ENCODE results near the gene L1CAM.

Gene L1CAM

DNA sequence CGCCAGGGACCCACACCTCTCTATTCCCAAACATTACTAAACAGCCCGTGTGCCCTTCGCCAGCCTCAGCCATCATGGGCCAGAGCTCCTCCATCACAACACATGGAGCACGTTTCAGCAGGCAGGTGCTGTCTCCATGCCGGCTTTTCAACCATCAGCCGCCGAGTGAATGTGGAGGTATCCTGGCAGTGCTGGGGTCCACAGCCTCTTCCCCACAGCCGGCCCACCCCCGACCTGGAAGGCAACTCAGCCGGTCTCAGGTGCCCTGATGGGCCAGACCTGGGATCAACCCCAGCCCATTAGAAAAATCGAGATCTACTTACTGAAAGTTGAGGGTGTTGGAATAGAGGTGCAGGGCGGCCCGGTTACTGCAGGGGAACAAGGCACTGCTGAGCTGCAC is 45.8 kb upstream of the L1CAM start:
- TF ChIP-seq YY1 (IDR thresholded peaks at IDR 0.05; ENCODE audit: insufficient read depth, insufficient read length): no peak
- no peak for TF ChIP-seq ZNF274 (IDR thresholded peaks at IDR 0.05; ENCODE audit: low read depth, low read length)
- no peak for TF ChIP-seq SUZ12 (IDR thresholded peaks at IDR 0.05; ENCODE audit: extremely low read depth, insufficient read depth, insufficient read length)
- Histone ChIP-seq H3K4me3 (ENCODE audit: insufficient read length, low read depth) (no peak overlapping the region), H3K4me1 (ENCODE audit: insufficient read depth, insufficient read length) (no peaks in the 10 kb centered on the region), H3K9ac (ENCODE audit: insufficient read length, low read depth) (no peak overlapping the region), H3K9me3 (ENCODE audit: insufficient read depth, low read length) (no peaks in the 10 kb centered on the region), H3K27me3 (ENCODE audit: insufficient read depth, insufficient read length) (no peaks in the 10 kb centered on the region), H3K36me3 (ENCODE audit: insufficient read depth, insufficient read length, low read length) (peaks cover 35% of the 10 kb centered on the region)
- DNase-seq (ENCODE audit: low read depth, low spot score): no peak

- Histone ChIP-seq H3K4me1 (ENCODE audit: insufficient read depth, insufficient read length) (no peaks in the 10 kb centered on the region), H3K4me3 (ENCODE audit: insufficient read length, low read depth) (no peak overlapping the region), H3K9ac (ENCODE audit: insufficient read length, low read depth) (no peak overlapping the region), H3K9me3 (ENCODE audit: insufficient read depth, low read length) (no peaks in the 10 kb centered on the region), H3K36me3 (ENCODE audit: insufficient read depth, insufficient read length, low read length) (peaks cover 35% of the 10 kb centered on the region), H3K27me3 (ENCODE audit: insufficient read depth, insufficient read length) (no peaks in the 10 kb centered on the region)
- no peak for DNase-seq (ENCODE audit: low read depth, low spot score)
- no peak for TF ChIP-seq YY1 (IDR thresholded peaks at IDR 0.05; ENCODE audit: insufficient read depth, insufficient read length)
- no peak for TF ChIP-seq SUZ12 (IDR thresholded peaks at IDR 0.05; ENCODE audit: extremely low read depth, insufficient read depth, insufficient read length)
- TF ChIP-seq ZNF274 (IDR thresholded peaks at IDR 0.05; ENCODE audit: low read depth, low read length): no peak
These were observed 45.2 kb upstream of the L1CAM start for GRCh38 chrX:153931151-153931550.

- Histone ChIP-seq H3K27me3 (ENCODE audit: insufficient read depth, insufficient read length) (no peaks in the 10 kb centered on the region), H3K4me1 (ENCODE audit: insufficient read depth, insufficient read length) (no peaks in the 10 kb centered on the region), H3K4me3 (ENCODE audit: insufficient read length, low read depth) (no peak overlapping the region), H3K9ac (ENCODE audit: insufficient read length, low read depth) (no peak overlapping the region), H3K36me3 (ENCODE audit: insufficient read depth, insufficient read length, low read length) (peaks cover 35% of the 10 kb centered on the region), H3K9me3 (ENCODE audit: insufficient read depth, low read length) (no peaks in the 10 kb centered on the region)
- no peak for DNase-seq (ENCODE audit: low read depth, low spot score)
- TF ChIP-seq ZNF274 (IDR thresholded peaks at IDR 0.05; ENCODE audit: low read depth, low read length): no peak
- TF ChIP-seq YY1 (IDR thresholded peaks at IDR 0.05; ENCODE audit: insufficient read depth, insufficient read length): no peak
- TF ChIP-seq SUZ12 (IDR thresholded peaks at IDR 0.05; ENCODE audit: extremely low read depth, insufficient read depth, insufficient read length): no peak
These were observed 44.3 kb upstream of the L1CAM start for GRCh38 chrX:153930011-153930910.

GRCh38 chrX:153929576-153929975 is 43.6 kb upstream of the L1CAM start:
- no peak overlapping the region for H3K9ac ChIP-seq (ENCODE audit: insufficient read length, low read depth)
- H3K36me3 ChIP-seq (ENCODE audit: insufficient read depth, insufficient read length, low read length): peaks cover 35% of the 10 kb centered on the region
- no peak for DNase-seq (ENCODE audit: low read depth, low spot score)
- no peaks in the 10 kb centered on the region for H3K9me3 ChIP-seq (ENCODE audit: insufficient read depth, low read length)
- H3K4me1 ChIP-seq (ENCODE audit: insufficient read depth, insufficient read length): no peaks in the 10 kb centered on the region
- TF ChIP-seq SUZ12 (IDR thresholded peaks at IDR 0.05; ENCODE audit: extremely low read depth, insufficient read depth, insufficient read length) (no peak), YY1 (IDR thresholded peaks at IDR 0.05; ENCODE audit: insufficient read depth, insufficient read length) (no peak), ZNF274 (IDR thresholded peaks at IDR 0.05; ENCODE audit: low read depth, low read length) (no peak)
- no peak overlapping the region for H3K4me3 ChIP-seq (ENCODE audit: insufficient read length, low read depth)
- H3K27me3 ChIP-seq (ENCODE audit: insufficient read depth, insufficient read length): no peaks in the 10 kb centered on the region

DNA sequence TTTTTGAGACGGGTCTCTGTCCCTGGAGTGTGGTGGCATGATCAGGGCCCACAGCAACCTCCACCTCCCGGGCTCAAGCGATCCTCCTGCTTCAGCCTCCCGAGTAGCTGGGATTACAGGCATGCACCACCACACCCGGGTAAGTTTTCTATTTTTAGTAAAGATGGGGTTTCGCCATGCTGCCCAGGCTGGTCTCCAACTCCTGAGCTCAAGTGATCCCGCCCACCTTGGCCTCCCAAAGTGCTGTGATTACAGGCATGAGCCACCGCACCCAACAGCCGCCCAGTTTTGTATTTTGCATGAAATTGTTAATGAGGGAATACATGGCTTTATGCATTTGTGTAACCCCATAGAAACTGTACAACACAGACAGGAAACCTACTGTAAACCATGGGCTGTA is 42.9 kb upstream of the L1CAM start:
- TF ChIP-seq YY1 (IDR thresholded peaks at IDR 0.05; ENCODE audit: insufficient read depth, insufficient read length) (no peak), SUZ12 (IDR thresholded peaks at IDR 0.05; ENCODE audit: extremely low read depth, insufficient read depth, insufficient read length) (no peak), ZNF274 (IDR thresholded peaks at IDR 0.05; ENCODE audit: low read depth, low read length) (no peak)
- no peak overlapping the region for H3K9ac ChIP-seq (ENCODE audit: insufficient read length, low read depth)
- no peaks in the 10 kb centered on the region for H3K27me3 ChIP-seq (ENCODE audit: insufficient read depth, insufficient read length)
- no peaks in the 10 kb centered on the region for H3K4me1 ChIP-seq (ENCODE audit: insufficient read depth, insufficient read length)
- no peaks in the 10 kb centered on the region for H3K9me3 ChIP-seq (ENCODE audit: insufficient read depth, low read length)
- H3K4me3 ChIP-seq (ENCODE audit: insufficient read length, low read depth): no peak overlapping the region
- no peak for DNase-seq (ENCODE audit: low read depth, low spot score)
- H3K36me3 ChIP-seq (ENCODE audit: insufficient read depth, insufficient read length, low read length): peaks cover 35% of the 10 kb centered on the region

- peak; percentile 87 for DNase-seq (ENCODE audit: low read depth, low spot score)
- TF ChIP-seq YY1 (IDR thresholded peaks at IDR 0.05; ENCODE audit: insufficient read depth, insufficient read length) (no peak), ZNF274 (IDR thresholded peaks at IDR 0.05; ENCODE audit: low read depth, low read length) (no peak), SUZ12 (IDR thresholded peaks at IDR 0.05; ENCODE audit: extremely low read depth, insufficient read depth, insufficient read length) (no peak)
- Histone ChIP-seq H3K4me3 (ENCODE audit: insufficient read length, low read depth) (peak overlapping the region; percentile 50), H3K9me3 (ENCODE audit: insufficient read depth, low read length) (no peaks in the 10 kb centered on the region), H3K36me3 (ENCODE audit: insufficient read depth, insufficient read length, low read length) (peaks cover 35% of the 10 kb centered on the region), H3K9ac (ENCODE audit: insufficient read length, low read depth) (peak overlapping the region; percentile 76), H3K27me3 (ENCODE audit: insufficient read depth, insufficient read length) (no peaks in the 10 kb centered on the region), H3K4me1 (ENCODE audit: insufficient read depth, insufficient read length) (no peaks in the 10 kb centered on the region)
These were observed 42.2 kb upstream of the L1CAM start for GRCh38 chrX:153927922-153928760.

- peak overlapping the region; percentile 76 for H3K9ac ChIP-seq (ENCODE audit: insufficient read length, low read depth)
- no peaks in the 10 kb centered on the region for H3K9me3 ChIP-seq (ENCODE audit: insufficient read depth, low read length)
- H3K4me1 ChIP-seq (ENCODE audit: insufficient read depth, insufficient read length): no peaks in the 10 kb centered on the region
- TF ChIP-seq YY1 (IDR thresholded peaks at IDR 0.05; ENCODE audit: insufficient read depth, insufficient read length) (no peak), ZNF274 (IDR thresholded peaks at IDR 0.05; ENCODE audit: low read depth, low read length) (no peak), SUZ12 (IDR thresholded peaks at IDR 0.05; ENCODE audit: extremely low read depth, insufficient read depth, insufficient read length) (no peak)
- no peaks in the 10 kb centered on the region for H3K27me3 ChIP-seq (ENCODE audit: insufficient read depth, insufficient read length)
- H3K4me3 ChIP-seq (ENCODE audit: insufficient read length, low read depth): peak overlapping the region; percentile 50
- DNase-seq (ENCODE audit: low read depth, low spot score): no peak
- peaks cover 33% of the 10 kb centered on the region for H3K36me3 ChIP-seq (ENCODE audit: insufficient read depth, insufficient read length, low read length)
These were observed 41.6 kb upstream of the L1CAM start for GRCh38 chrX:153927672-153927921.
